B cell (primary cell): ENCODE results near the gene TBC1D1. TPM values are rescaled to one million over a fixed set of nuclear protein-coding genes. Genes with fewer than 3 reads are reported as not detected.

Experiments used
- ATAC-seq: fragments of 200-7000 bp; cut with Tn5 transposase; one replicate; pipeline ENCODE4 v1.10.0; 2021; ENCODE audit warnings: low read depth, mild to moderate bottlenecking, moderate number of reproducible peaks, moderate library complexity
- CTCF ChIA-PET: fragments of 350-600 bp; sonication (Branson Sonifier 250); formaldehyde crosslinking; loops from one replicate; lab custom pipeline; 2021; ENCODE audit warnings: antibody characterized with exemption, inconsistent platforms; lab: Charles Lee
- POLR2A ChIA-PET: fragments of 350-600 bp; sonication (Branson Sonifier 250); formaldehyde crosslinking; loops from one replicate; lab custom pipeline; 2021; ENCODE audit warnings: antibody characterized with exemption; lab: Charles Lee
- DNase-seq: peaks from one replicate; pipeline ENCODE4 v3.0.0; 2013
- H2AFZ ChIP-seq: 2 replicates; pipeline ENCODE4 v1.6.1; 2012; ENCODE audit warnings: mild to moderate bottlenecking, low read depth, low read length; ENCODE audit not compliant: insufficient read depth, poor library complexity, severe bottlenecking
- H3K27ac ChIP-seq, 2 donors: 1 replicate in 1 of 2; 2 replicates in 1 of 2; pipeline ENCODE4 v1.5.1; 2012 to 2013; ENCODE audit warnings: low read length in 2 of 2, mild to moderate bottlenecking in 2 of 2, moderate library complexity in 1 of 2
- H3K27me3 ChIP-seq, 4 experiments: fragments of 200-600 bp in 1 of 4; sonication (generic) in 1 of 4; replicated peaks in 1 of 4; 1 replicate in 2 of 4; 2 replicates in 2 of 4; pipeline versions ENCODE4 v1.6.1 to v1.7.0; 2013 to 2016; ENCODE audit warnings: low read length in 3 of 4, mild to moderate bottlenecking in 2 of 4, mixed read lengths in 1 of 4, moderate library complexity in 1 of 4; ENCODE audit not compliant: insufficient read depth in 4 of 4, control insufficient read depth in 3 of 4; ENCODE audit errors: control extremely low read depth in 1 of 4
- H3K36me3 ChIP-seq, 2 experiments: replicated peaks in 1 of 2; 1 replicate in 1 of 2; 2 replicates in 1 of 2; pipeline versions ENCODE4 v1.6.1 to v1.7.1; 2013; ENCODE audit warnings: low read length in 1 of 2; ENCODE audit not compliant: insufficient read depth in 2 of 2, control insufficient read depth in 1 of 2; ENCODE audit errors: control extremely low read depth in 1 of 2, extremely low read depth in 1 of 2
- H3K4me1 ChIP-seq, 2 donors: fragments of 200-600 bp in 1 of 2; sonication (generic) in 1 of 2; 1 replicate in 1 of 2; 2 replicates in 1 of 2; pipeline versions ENCODE4 v1.5.1 to v1.6.1; 2013 to 2017; ENCODE audit warnings: low read length in 2 of 2; ENCODE audit not compliant: control insufficient read depth in 2 of 2, insufficient read depth in 2 of 2
- H3K4me2 ChIP-seq: replicated peaks from 2 replicates; pipeline ENCODE3; 2012; ENCODE audit warnings: mild to moderate bottlenecking, low read depth, low read length; ENCODE audit not compliant: poor library complexity, severe bottlenecking
- H3K4me3 ChIP-seq, 5 experiments: fragments of 200-600 bp in 1 of 5; sonication (generic) in 1 of 5; 1 replicate in 3 of 5; 2 replicates in 2 of 5; pipeline versions ENCODE4 v1.5.1 to v1.7.0; 2011 to 2016; ENCODE audit warnings: low read length in 4 of 5, mild to moderate bottlenecking in 4 of 5, low read depth in 2 of 5, control low read depth in 1 of 5, moderate library complexity in 1 of 5; ENCODE audit not compliant: insufficient read depth in 1 of 5; ENCODE audit errors: control extremely low read depth in 1 of 5, extremely low read depth in 1 of 5
- H3K79me2 ChIP-seq: fragments of 200-600 bp; sonication (generic); one replicate; pipeline ENCODE4 v1.6.0; 2016; ENCODE audit warnings: low read length; ENCODE audit not compliant: control insufficient read depth, insufficient read depth
- H3K9ac ChIP-seq: fragments of 200-600 bp; sonication (generic); 2 replicates; pipeline ENCODE4 v1.6.1; 2017; ENCODE audit warnings: mild to moderate bottlenecking, low read length, moderate library complexity
- H3K9me3 ChIP-seq, 3 donors: one replicate each; pipeline versions ENCODE4 v1.6.1 to v1.7.1; 2013; ENCODE audit warnings: low read length in 2 of 3; ENCODE audit not compliant: control insufficient read depth in 2 of 3, insufficient read depth in 1 of 3; ENCODE audit errors: control extremely low read depth in 1 of 3
- H4K20me1 ChIP-seq: 2 replicates; pipeline ENCODE4 v1.6.0; 2012; ENCODE audit warnings: mild to moderate bottlenecking, low read length; ENCODE audit not compliant: insufficient read depth, control insufficient read depth, poor library complexity, severe bottlenecking
- H3K27ac Mint-ChIP-seq: one replicate; pipeline ENCODE4 v1.8.0; 2021; ENCODE audit warnings: mixed read lengths
- H3K27me3 Mint-ChIP-seq: one replicate; pipeline ENCODE4 v1.8.0; 2021; ENCODE audit warnings: mixed read lengths
- H3K4me1 Mint-ChIP-seq: one replicate; pipeline ENCODE4 v1.8.0; 2021; ENCODE audit warnings: mixed read lengths
- H3K4me3 Mint-ChIP-seq: one replicate; pipeline ENCODE4 v1.8.0; 2021; ENCODE audit warnings: mixed read lengths
- H3K9me3 Mint-ChIP-seq: one replicate; pipeline ENCODE4 v1.8.0; 2022; ENCODE audit warnings: mixed read lengths; ENCODE audit not compliant: insufficient read depth
- EZH2 ChIP-seq: IDR thresholded peaks from 2 replicates; pipeline ENCODE4 v1.6.1; 2012; ENCODE audit warnings: borderline replicate concordance, low read depth, mild to moderate bottlenecking, moderate library complexity, low read length; ENCODE audit not compliant: insufficient read depth, poor library complexity, severe bottlenecking
- WGBS: methylation state at CpG from one replicate; pipeline ENCODE4 v1.1.5; 2013; ENCODE audit warnings: missing lambda C conversion rate; ENCODE audit not compliant: insufficient coverage; 5-methylcytosine and 5-hydroxymethylcytosine counted together
- intact Hi-C: fragments of 100-400 bp; cut with micrococcal nuclease; formaldehyde crosslinking; loops from one replicate; pipeline ENCODE4 v1.10.0; 2022
- polyA plus RNA-seq: library from polyadenylated mRNA; depleted of rRNA; stranded (reverse); fragments of >200 nt; gene quantifications from 2 replicates; pipeline ENCODE4 v1.2.3, GENCODE V29; 2012
- total RNA-seq, 2 donors: library from RNA; stranded (reverse); fragments of 120-200 nt in 1 of 2; gene quantifications; 1 replicate in 1 of 2; 2 replicates in 1 of 2; pipeline versions ENCODE4 v1.2.3 to v1.2.4, GENCODE V29; 2013 to 2022
- TF ChIP-seq, protein P1 (sequence below): fragments of 200-600 bp; IDR thresholded peaks from one replicate; pipeline ENCODE4 v1.8.0; 2022; ENCODE audit warnings: antibody characterized with exemption, mild to moderate bottlenecking

TBC1D1 gene
- total and polyA plus RNA-seq, 2 donors (not counting 1 experiment from before 2014, with no cell fraction given) = 88.2 to 98.7 TPM

DNA sequence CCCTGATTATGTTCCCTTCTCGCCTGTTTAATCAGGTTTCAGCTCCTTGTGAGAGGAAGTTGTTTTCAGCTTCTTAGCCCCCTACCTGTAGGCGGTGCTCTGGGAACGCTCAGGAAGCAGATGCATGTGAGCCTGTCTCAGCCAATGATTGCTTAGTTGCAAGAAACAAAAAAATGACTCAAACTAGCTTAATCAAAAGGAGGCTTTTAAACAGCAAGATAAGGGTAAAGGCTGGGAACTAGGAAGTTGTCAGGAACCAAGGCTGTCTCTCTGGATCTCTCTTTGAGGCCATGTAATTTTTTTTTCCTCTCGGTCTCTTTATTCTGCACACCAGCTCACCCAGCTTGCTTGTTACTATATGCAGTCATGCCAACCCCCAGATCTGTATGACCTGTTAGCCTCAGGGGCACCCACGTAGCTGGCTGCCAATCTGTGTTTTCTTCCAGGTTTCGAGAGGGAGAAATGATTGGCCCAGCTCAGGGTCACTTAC lies 178.4 kb downstream of the TBC1D1 start:
- Histone ChIP-seq H3K9ac (no peak overlapping the region), H4K20me1 (peaks cover 10% of the 10 kb centered on the region), H3K79me2 (peaks cover 7% of the 10 kb centered on the region), H3K4me2 (no peak overlapping the region), H3K36me3 (peaks cover 19 to 58% of the 10 kb centered on the region in 2 experiments), H2AFZ (no peak overlapping the region), H3K9me3 (no peaks in the 10 kb centered on the region), H3K27me3 (no peaks in the 10 kb centered on the region), H3K4me3 (no peak overlapping the region), H3K4me1 (peaks cover 0 to 12% of the 10 kb centered on the region in 2 donors), H3K27ac (no peak overlapping the region)
- intact Hi-C loops = no loop called here
- DNase-seq (peak; percentile 30), ATAC-seq (no peak)
- Mint-ChIP-seq H3K9me3 (no peaks in the 10 kb centered on the region), H3K4me3 (no peak overlapping the region), H3K4me1 (peaks cover 24% of the 10 kb centered on the region), H3K27ac (no peak overlapping the region), H3K27me3 (no peaks in the 10 kb centered on the region)
- CTCF ChIA-PET = interaction anchor here (0.8 to 3.2 kb wide), 8 partner anchors 9 to 791 kb away, joined by 3 to 16 read pairs (median 4); no protein-coding TSS in a partner anchor
- POLR2A ChIA-PET = no interaction called here
- WGBS = 75% methylated on average over 2 of the region's 6 CpGs
- no peak for TF ChIP-seq EZH2
- TF ChIP-seq, protein P1, sequence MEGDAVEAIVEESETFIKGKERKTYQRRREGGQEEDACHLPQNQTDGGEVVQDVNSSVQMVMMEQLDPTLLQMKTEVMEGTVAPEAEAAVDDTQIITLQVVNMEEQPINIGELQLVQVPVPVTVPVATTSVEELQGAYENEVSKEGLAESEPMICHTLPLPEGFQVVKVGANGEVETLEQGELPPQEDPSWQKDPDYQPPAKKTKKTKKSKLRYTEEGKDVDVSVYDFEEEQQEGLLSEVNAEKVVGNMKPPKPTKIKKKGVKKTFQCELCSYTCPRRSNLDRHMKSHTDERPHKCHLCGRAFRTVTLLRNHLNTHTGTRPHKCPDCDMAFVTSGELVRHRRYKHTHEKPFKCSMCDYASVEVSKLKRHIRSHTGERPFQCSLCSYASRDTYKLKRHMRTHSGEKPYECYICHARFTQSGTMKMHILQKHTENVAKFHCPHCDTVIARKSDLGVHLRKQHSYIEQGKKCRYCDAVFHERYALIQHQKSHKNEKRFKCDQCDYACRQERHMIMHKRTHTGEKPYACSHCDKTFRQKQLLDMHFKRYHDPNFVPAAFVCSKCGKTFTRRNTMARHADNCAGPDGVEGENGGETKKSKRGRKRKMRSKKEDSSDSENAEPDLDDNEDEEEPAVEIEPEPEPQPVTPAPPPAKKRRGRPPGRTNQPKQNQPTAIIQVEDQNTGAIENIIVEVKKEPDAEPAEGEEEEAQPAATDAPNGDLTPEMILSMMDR = no peak

DNA sequence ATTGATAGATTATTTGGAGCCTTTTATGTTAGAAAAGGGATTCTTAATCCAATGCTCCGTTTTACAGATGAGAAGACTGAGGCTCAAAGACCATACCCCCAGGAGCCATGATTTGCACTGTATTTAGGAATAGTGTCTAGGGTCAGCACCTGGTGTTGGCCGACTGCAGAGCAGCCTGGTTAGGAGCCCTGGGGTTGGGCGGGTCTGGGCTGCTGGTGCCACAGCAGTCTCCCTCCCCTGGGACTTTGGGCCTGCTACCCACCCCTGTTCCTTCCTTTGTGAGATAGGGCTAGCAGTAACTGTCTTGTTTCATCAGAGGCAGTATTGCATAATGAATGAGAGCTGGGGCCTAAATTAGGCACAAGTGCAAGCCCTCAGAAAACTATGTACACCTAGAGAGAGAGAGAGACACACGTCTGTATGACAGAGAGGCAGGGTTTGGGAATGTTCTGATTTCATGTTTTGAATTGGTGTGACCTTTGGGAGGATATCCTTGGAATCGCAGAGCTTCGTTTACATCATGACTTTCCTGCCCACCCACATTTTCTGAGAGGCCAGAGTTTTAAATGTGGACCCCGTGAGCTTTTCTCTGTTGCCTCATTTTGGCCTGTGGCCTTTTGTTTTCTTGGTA lies 181.0 kb downstream of the TBC1D1 start:
- H3K4me3 Mint-ChIP-seq = no peak overlapping the region
- no peaks in the 10 kb centered on the region for H3K9me3 ChIP-seq
- H3K4me2 ChIP-seq = no peak overlapping the region
- H3K9me3 Mint-ChIP-seq = no peaks in the 10 kb centered on the region
- H3K4me3 ChIP-seq = no peak overlapping the region
- ChIA-PET CTCF (interaction anchor here (1.0 to 1.7 kb wide), 3 partner anchors 38 to 108 kb away, joined by 3 read pairs; no protein-coding TSS in a partner anchor), POLR2A (interaction anchor here (0.5 kb wide), 1 partner anchor 1121 kb away, joined by 4 read pairs; no protein-coding TSS in a partner anchor)
- WGBS = 63% methylated on average over 2 of the region's 7 CpGs
- peaks cover 10% of the 10 kb centered on the region for H4K20me1 ChIP-seq
- peaks cover 20 to 57% of the 10 kb centered on the region in 2 experiments for H3K36me3 ChIP-seq
- ATAC-seq = no peak
- H3K27me3 ChIP-seq = no peaks in the 10 kb centered on the region
- peaks cover 0 to 12% of the 10 kb centered on the region in 2 donors for H3K4me1 ChIP-seq
- peaks cover 7% of the 10 kb centered on the region for H3K79me2 ChIP-seq
- intact Hi-C loops = no loop called here
- no peak overlapping the region for H3K27ac Mint-ChIP-seq
- H3K4me1 Mint-ChIP-seq = peaks cover 31% of the 10 kb centered on the region
- no peak overlapping the region for H3K27ac ChIP-seq
- no peak for TF ChIP-seq EZH2
- TF ChIP-seq, protein P1 = no peak
- no peaks in the 10 kb centered on the region for H3K27me3 Mint-ChIP-seq
- no peak overlapping the region for H3K9ac ChIP-seq
- no peak for DNase-seq
- no peak overlapping the region for H2AFZ ChIP-seq
